GM19455 (cell line): Measurements from ENCODE around the gene ZNF460.

Experiments
- ATAC-seq: cut with Tn5 transposase; IDR thresholded peaks from one replicate; pipeline ENCODE4 v1.9.1; 2021; ENCODE audit not compliant: unreplicated experiment

ZNF460 gene

DNA sequence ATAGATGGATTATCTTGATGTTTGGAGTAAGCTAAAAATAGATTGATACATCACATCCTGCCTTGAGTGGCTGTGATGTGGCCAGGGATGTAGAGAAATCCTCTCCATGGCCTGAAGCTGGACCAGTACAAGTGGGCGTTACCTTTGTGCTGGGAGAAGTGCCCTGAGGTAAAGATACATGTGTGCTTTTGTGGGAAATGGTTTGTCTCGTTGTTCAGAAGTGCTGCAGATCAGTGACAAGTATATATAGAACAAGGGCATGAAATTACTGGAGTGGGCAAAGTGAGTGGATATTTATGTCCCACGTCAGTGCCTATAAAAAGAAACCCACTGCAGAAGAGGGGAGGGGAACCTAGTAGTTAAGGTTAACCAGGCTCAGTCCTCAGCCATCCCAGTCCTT is 58.6 kb downstream of the ZNF460 start:
- ATAC-seq = no peak

- ATAC-seq = no peak
Measured at GRCh38 chr19:57342582-57342981, 62.3 kb downstream of the ZNF460 start.
